Measurements from ENCODE around the gene ZNF354C.

Gene ZNF354C

DNA sequence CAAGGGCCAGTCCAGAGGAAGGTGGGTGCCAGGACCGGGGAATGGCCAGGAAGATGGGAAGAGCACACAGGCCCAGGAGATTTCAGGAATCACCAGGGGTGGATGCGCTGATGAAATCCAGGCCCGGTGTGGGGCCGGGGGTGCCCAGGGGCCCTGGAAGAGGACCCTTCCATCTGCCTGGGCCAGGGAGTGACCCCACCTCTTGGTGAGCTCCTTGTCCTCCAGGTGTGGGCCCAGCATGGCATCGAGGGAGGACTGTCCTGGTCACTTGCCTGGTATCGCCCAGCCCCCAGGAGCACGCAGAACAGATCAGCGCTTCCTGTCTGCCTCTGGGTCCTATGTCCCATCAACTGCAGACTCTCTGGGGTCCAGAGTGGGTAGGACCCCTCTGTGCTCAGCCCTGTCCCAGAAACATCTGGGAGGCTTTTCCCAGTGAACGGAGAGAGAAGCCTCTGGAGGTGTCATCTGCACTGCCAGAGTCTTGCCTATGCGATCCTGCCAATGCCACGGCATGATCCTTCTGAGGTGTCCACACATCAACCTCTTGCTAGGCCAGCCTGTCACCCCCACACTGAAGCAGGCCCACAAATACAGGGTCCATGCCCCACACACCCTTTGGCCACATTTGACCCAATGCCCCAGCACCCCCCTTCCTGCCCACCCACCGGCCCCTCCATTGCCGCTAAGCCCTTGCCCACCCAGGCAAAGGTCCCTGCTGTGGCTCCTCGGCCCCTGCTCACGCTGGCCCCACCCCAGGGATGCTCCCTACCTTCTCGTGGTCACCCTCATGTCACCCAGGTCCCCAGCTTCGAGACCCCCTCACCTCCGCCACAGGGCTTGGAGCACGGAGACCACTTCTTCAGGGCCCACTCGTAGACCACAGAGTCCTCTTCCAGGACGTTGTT is 67.2 kb downstream of the ZNF354C start:
- DNase-seq (ENCODE audit: low read depth in 2 of 2) = no peak

- DNase-seq (ENCODE audit: low read depth in 2 of 2) = no peak
These were observed 67.8 kb downstream of the ZNF354C start for GRCh38 chr5:179128041-179128365.

GRCh38 chr5:179128976-179129375 is 68.8 kb downstream of the ZNF354C start:
- DNase-seq (ENCODE audit: low read depth in 2 of 2) = no peak

DNA sequence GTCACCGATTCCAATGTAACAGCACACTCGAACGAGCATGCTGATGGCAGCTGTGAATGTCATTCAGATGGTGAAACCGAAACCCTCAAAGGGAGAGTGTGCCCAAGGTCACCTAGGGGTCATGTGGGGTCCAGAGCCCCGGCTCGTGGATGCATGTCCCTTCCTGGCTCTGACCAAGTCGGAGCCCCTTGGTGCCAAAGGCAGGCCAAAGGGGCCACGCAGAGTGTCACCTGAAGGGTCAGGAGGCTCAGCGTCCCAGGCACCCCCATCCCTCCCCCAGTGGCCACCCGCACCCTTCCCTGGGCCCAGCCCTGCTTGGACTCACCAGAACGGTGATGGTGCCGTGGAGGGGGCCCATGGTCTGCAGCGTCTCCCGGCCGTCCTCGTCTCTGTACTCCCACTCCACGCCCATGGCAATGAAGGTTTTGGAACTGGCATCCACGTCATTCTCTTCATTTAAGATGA is 69.5 kb downstream of the ZNF354C start:
- no peak for DNase-seq (ENCODE audit: low read depth in 2 of 2)

DNA sequence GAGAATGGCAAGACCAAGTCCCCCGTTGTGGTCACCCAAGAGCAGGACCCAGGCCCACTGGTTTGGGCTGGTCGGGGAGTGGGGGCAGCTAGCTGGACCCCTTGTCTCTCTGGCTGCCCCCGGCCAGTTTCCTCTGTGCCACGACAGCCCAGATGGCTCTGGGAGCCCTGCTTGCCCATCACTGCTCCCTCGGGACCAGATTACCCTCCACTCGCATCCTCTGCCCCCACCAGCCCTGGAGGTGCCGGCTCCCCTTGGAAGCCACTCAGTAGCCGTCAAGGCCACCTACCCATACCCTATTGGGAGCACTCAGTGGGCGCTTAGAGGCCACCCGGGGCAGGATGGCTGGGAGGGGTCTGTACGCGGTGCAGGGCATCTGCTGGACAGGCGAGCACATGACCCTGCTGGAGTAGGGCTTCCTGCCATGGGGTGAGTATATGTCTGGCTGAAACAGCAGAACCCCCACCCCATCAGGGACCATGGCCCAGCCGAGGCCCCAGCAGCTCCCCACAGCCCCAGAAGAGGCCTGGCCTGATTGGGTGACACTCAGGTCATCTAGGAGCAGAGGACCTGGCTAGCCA is 70.0 kb downstream of the ZNF354C start:
- no peak for DNase-seq (ENCODE audit: low read depth in 2 of 2)

- DNase-seq (ENCODE audit: low read depth in 2 of 2) = no peak
These were observed 71.2 kb downstream of the ZNF354C start for GRCh38 chr5:179131321-179131835.

DNA sequence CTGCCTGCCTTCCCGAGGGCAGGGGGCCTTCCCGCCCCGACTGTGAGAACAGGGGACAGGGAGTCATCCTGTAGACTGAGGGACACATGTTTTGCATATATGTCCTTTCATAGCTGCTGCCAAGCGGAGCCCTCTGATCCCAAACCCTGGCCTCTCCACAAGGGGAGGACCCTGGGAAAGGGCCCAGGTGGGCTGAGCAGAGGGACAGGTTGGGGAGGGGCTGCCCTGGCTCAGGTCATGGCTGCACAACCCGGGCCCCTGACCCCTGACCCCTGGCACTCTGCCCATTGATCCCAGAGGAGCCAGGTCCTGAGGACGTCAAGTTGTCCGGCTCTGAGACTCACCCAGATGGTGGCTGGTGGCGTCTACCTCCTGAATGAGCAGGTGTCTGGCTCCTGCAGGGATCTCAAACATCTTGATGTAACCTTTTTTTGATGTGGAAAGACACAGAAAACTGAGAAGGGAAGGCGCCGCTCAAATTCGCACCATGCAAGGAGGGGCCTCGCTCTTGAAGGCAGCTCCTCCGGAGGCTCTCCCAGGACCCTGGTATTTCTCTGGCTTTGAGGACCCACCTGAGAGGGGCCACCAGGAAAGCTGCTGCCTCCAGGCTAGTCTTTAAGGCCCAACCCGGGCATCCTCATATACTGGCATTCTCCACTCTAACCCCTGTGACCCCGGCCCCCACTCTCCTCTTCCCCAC is 71.9 kb downstream of the ZNF354C start:
- no peak for DNase-seq (ENCODE audit: low read depth in 2 of 2)

GRCh38 chr5:179132586-179133355 is 72.6 kb downstream of the ZNF354C start:
- no peak for DNase-seq (ENCODE audit: low read depth in 2 of 2)

Data from stimulated activated CD8-positive, alpha-beta memory T cell treated with anti-CD3 and anti-CD28 coated beads, Interleukin-2, amount 100 ng/mL, for 48 hours (primary cell).